HUES6 (cell line): Measurements from ENCODE around the gene LGSN.
"Not testable (repeated sequence)": the region's sequence is repeated elsewhere in the genome, so short reads cannot be mapped to it uniquely, and the experiment has no call there.

Experiments used
- H3K27ac ChIP-seq: 2 replicates; pipeline ENCODE4 v1.7.0; 2013; ENCODE audit warnings: low read depth, mild to moderate bottlenecking, low read length, inconsistent platforms
- H3K27me3 ChIP-seq: 2 replicates; pipeline ENCODE4 v1.6.1; 2013; ENCODE audit warnings: low read length; ENCODE audit not compliant: control insufficient read depth, insufficient read depth
- H3K36me3 ChIP-seq: 2 replicates; pipeline ENCODE4 v1.6.1; 2013; ENCODE audit warnings: low read length; ENCODE audit not compliant: control insufficient read depth, insufficient read depth
- H3K4me1 ChIP-seq: 2 replicates; pipeline ENCODE4 v1.6.1; 2013; ENCODE audit warnings: low read length; ENCODE audit not compliant: control insufficient read depth, insufficient read depth
- H3K4me3 ChIP-seq: 2 replicates; pipeline ENCODE4 v1.5.1; 2013; ENCODE audit warnings: low read depth, low read length
- H3K9ac ChIP-seq: one replicate; pipeline ENCODE4 v1.6.1; 2013; ENCODE audit warnings: mild to moderate bottlenecking, low read length
- H3K9me3 ChIP-seq: 2 replicates; pipeline ENCODE4 v1.6.1; 2013; ENCODE audit warnings: low read depth, low read length; ENCODE audit not compliant: control insufficient read depth, insufficient read depth

Gene LGSN

DNA sequence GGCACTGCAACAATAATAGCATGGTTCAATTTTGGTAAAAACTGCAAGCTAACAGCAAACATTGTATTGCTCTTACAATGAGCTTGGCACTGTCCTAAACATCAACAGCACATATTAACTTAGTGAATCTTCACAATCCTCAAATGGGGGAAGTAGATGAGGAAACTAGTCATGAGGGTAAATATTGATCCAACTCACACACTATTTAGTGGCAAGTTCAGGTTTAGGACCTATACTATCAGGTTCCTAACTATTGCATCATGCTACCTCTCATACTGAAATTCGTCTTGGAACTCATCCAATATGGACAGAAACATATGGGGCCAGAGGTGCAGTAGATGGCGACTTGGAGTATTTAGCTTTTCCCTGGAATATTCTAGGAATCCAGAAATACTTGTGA, 74.4 kb downstream of the LGSN start:
- H3K9me3 ChIP-seq, result no peaks in the 10 kb centered on the region
- H3K9ac ChIP-seq, result no peak overlapping the region
- H3K4me1 ChIP-seq, result no peaks in the 10 kb centered on the region
- no peak overlapping the region for H3K4me3 ChIP-seq
- no peaks in the 10 kb centered on the region for H3K27me3 ChIP-seq
- no peaks in the 10 kb centered on the region for H3K36me3 ChIP-seq
- no peak overlapping the region for H3K27ac ChIP-seq

DNA sequence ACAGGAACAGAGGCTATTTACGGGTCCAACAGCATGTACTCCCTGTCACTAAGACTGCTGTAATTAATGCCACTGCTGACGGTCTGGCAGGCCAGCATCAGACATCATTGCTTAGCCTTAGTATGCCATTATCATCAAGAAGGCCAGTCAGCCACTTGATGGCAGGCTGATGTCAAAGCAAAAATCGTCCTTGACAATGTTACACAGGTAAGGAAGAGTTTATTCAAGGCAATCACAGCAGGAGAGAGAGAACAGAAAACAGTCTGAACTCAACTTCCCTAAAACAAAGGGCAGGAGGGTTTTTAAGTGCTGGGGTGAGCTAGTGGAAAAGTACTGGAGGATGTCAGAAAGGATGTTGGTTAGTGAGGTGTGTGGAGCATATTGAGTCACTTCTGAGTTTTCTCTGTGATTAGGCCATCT, 83.4 kb downstream of the LGSN start:
- H3K27me3 ChIP-seq, result no peaks in the 10 kb centered on the region
- H3K9me3 ChIP-seq, result no peaks in the 10 kb centered on the region
- H3K4me3 ChIP-seq, result no peak overlapping the region
- peaks cover 13% of the 10 kb centered on the region for H3K4me1 ChIP-seq
- no peak overlapping the region for H3K27ac ChIP-seq
- H3K9ac ChIP-seq, result no peak overlapping the region
- H3K36me3 ChIP-seq, result no peaks in the 10 kb centered on the region

DNA sequence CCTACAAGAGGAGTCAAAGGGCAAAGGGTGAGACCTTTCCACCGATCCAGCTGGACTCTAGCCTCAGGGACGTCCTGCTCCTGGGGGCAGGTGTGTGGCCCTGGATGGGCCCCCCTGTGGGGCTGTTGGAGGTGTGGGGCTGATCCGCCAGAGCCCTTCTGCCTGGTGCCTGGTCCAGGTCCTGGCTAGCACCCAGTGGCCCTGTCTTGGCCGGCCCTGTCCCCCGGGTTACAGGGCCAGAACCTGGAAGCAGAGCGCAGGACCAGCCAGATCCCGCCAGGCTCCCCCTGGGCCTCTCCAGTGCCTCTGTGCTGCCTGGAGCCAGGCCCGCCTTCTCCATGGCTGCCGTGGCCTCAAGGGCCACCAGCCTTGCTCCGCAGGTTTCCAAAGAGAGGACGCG, 89.3 kb downstream of the LGSN start:
- H3K27me3 ChIP-seq, H3K9ac ChIP-seq, H3K4me3 ChIP-seq, H3K36me3 ChIP-seq, H3K4me1 ChIP-seq, H3K27ac ChIP-seq: not testable (repeated sequence)
- peaks cover 29% of the 10 kb centered on the region for H3K9me3 ChIP-seq

DNA sequence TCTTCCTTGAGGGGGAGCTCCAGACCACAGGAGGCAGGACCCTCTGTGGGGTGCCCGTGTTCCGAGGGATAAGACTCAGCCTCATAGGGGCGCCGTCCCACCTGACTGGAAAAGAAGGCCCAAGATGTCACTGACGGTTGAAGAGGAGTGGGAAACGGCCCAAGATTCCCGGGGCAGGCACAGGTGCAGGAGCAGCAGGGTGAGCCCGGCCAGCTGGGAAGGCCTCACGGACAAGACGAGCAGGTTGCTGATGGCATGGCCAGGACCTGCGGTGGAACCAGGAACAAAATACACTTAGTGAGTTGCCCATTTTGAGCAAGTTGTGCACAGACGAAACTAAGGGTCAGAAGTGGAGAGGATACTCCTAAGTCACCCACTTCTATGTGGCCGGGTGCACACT, 89.8 kb downstream of the LGSN start:
- peaks cover 29% of the 10 kb centered on the region for H3K9me3 ChIP-seq
- H3K36me3 ChIP-seq, H3K4me1 ChIP-seq, H3K27me3 ChIP-seq, H3K27ac ChIP-seq, H3K4me3 ChIP-seq, H3K9ac ChIP-seq: not testable (repeated sequence)

DNA sequence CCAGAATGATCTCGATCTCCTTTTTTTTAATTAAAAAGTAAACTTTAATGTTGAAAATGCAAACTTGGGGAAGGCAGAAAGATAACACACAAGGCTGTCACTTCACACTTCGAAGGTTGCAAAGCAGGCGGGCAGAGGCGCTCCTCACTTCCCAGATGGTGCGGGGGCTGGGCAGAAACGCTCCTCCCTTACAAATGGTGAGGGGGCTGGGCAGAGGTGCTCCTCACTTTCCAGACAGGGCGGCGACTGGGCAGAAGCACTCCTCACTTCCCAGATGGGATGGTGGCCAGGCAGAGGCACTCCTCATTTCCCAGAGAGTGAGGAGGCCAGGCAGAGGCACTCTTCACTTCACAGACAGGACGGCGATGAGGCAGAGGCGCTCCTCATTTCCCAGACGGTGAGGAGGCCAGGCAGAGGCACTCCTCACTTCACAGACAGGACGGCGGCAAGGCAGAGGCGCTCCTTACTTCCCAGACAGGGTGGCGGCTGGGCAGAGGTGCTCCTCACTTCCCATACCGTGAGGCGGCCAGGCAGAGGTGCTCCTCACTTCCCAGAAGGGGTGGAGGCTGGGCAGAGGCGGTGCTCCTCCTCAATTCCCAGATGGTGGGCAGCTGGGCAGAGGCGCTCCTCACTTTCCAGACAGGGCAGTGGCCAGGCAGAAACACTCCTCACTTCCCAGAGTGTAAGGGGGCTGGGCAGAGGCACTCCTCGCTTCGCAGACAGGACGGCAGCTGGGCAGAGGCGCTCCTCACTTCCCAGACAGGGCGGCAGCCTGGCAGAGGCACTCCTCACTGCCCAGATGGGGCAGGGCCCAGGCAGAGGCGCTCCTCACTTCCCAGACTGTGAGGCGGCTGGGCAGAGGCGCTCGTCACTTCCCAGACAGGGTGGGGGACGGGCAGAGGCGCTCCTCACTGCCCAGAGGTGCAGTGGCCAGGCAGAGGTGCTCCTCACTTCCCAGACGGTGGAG, 91.6 kb downstream of the LGSN start:
- not testable (repeated sequence) for H3K27me3 ChIP-seq

DNA sequence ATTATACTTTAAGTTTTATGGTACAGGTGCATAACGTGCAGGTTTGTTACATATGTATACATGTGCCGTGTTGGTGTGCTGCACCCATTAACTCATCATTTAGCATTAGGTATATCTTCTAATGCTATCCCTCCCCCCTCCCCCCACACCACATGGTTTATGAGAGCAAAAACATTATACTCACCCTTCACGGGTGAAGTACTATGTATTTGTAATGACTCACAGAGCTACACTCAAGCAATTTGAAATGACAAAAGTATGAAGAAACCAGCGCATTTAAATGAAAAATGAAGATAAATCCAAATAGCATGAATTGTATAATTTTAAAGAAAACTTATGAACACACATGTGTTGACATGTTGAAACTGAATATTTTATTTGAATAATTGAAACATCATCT, 93.8 kb downstream of the LGSN start:
- H3K27me3 ChIP-seq, H3K9ac ChIP-seq, H3K4me3 ChIP-seq, H3K36me3 ChIP-seq, H3K4me1 ChIP-seq, H3K27ac ChIP-seq: not testable (repeated sequence)
- H3K9me3 ChIP-seq, result peaks cover 29% of the 10 kb centered on the region

More for the DNA sequence above, 91.6 kb downstream of the LGSN start:
- H3K9ac ChIP-seq, H3K27ac ChIP-seq, H3K4me3 ChIP-seq, H3K4me1 ChIP-seq, H3K36me3 ChIP-seq: not testable (repeated sequence)
- H3K9me3 ChIP-seq, result peaks cover 29% of the 10 kb centered on the region
